ENCODE measurements around the gene FRMPD2.
"Not testable (repeated sequence)": the region's sequence is repeated elsewhere in the genome, so short reads cannot be mapped to it uniquely, and the experiment has no call there.

Gene FRMPD2

DNA sequence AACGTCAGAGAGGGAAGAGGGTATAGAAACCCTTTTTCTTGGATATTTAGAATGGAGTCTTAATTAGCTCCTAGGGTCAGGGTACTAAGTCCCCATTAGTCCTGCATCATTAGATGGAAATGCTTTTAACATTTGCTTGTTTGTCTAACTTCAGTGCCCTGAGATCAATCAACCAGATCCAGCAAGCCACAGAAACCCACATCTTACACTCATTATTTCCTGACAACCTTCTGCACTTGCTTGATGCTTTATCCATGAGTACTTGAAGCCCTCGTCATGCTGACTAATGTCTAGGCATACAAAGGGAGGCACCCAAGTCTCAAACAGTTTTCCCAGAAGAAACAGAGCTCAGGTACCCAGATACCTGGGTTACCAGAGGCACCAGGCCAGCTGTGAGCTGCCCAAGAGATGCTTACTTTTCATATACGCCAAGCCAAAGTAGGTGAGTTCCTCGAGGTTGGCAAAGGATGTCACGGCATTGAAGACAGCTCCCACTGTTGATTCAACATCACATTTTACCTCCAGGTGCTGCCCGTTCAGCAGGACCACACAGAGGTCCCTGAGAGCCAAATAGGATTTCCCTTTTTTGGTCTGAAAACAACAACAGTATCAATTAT is 42.7 kb downstream of the FRMPD2 start:
- no peak overlapping the region for H3K4me3 ChIP-seq (replicated peaks in 1 of 2; ENCODE audit: low read depth in 2 of 2, low read length in 2 of 2)
- TF ChIP-seq, protein P1, sequence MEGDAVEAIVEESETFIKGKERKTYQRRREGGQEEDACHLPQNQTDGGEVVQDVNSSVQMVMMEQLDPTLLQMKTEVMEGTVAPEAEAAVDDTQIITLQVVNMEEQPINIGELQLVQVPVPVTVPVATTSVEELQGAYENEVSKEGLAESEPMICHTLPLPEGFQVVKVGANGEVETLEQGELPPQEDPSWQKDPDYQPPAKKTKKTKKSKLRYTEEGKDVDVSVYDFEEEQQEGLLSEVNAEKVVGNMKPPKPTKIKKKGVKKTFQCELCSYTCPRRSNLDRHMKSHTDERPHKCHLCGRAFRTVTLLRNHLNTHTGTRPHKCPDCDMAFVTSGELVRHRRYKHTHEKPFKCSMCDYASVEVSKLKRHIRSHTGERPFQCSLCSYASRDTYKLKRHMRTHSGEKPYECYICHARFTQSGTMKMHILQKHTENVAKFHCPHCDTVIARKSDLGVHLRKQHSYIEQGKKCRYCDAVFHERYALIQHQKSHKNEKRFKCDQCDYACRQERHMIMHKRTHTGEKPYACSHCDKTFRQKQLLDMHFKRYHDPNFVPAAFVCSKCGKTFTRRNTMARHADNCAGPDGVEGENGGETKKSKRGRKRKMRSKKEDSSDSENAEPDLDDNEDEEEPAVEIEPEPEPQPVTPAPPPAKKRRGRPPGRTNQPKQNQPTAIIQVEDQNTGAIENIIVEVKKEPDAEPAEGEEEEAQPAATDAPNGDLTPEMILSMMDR (IDR thresholded peaks at IDR 0.05; ENCODE audit: low read depth, low read length): no peak
- no peak for DNase-seq (ENCODE audit: low read depth in 2 of 2)

DNA sequence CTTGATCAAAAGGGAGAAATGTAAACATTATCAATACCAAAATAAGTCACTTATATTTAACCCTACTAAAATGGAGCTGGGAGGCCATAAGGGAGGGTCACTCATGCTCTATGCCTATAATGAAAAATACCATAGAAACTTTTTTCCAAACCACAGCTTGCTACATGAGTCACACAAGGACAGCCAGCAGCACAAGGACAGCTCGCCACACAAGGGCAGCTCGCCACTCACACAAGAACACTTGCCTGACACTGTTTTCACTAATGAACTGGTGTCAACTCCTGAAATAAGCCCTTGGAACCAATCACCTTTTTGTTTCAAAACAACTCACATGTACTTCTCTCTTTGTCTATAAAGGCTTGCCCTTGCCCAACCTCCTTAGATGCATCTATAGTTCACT is 43.3 kb downstream of the FRMPD2 start:
- TF ChIP-seq, protein P1 (IDR thresholded peaks at IDR 0.05; ENCODE audit: low read depth, low read length): no peak
- no peak overlapping the region for H3K4me3 ChIP-seq (replicated peaks in 1 of 2; ENCODE audit: low read depth in 2 of 2, low read length in 2 of 2)
- no peak for DNase-seq (ENCODE audit: low read depth in 2 of 2)

DNA sequence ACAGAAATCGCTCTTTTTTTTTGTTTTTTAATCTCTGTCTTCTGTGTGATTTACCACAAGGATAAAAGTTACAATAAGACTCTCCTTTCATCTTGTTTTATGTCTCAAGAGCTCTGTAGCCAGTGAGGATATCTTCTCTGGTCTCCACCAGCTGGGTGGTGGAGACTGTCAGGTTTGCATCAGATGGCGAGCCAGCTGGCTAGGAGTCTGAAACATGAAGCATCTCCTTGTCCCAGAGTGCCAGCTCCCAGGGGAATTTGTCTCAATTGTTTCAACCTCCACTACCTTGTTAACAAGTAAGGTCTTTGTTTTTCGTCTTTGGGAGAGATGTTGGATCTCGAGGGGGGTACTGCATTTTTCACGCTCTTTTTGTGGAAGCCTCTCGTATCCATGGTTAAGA is 47.3 kb downstream of the FRMPD2 start:
- no peak for DNase-seq (ENCODE audit: low read depth in 2 of 2)
- no peak overlapping the region for H3K4me3 ChIP-seq (replicated peaks in 1 of 2; ENCODE audit: low read depth in 2 of 2, low read length in 2 of 2)
- TF ChIP-seq, protein P1 (IDR thresholded peaks at IDR 0.05; ENCODE audit: low read depth, low read length): no peak

DNA sequence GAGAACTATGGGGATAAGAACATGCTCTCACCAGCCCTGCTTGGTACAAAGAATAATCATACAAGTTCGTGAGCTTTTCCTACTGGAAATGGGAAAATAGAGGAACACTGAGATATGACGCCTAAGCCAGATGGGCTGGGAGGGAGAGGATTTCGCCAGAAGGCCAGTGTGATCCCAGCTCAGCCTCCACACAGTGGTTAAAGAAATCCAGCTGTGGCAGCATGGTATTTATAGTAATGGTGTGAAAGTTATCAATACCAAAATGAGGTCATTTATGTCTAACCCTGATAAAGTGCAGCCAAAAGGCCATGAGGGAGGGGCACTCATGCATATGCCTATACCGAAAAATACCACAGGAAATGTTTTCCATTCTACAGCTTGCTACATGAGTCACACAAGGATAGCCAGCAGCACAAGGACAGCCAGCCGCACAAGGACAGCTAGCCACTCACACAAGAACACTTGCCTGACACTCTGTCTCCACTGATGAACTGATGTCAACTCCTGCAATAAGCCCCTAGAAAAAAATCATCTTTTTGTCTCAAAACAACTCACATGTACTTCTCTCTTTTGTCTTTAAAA is 49.4 kb downstream of the FRMPD2 start:
- DNase-seq (ENCODE audit: low read depth in 2 of 2): peak; percentile 7 to 11
- TF ChIP-seq, protein P1 (IDR thresholded peaks at IDR 0.05; ENCODE audit: low read depth, low read length): no peak
- H3K4me3 ChIP-seq (replicated peaks in 1 of 2; ENCODE audit: low read depth in 2 of 2, low read length in 2 of 2): no peak overlapping the region

GRCh38 chr10:48224296-48224695 is 50.2 kb downstream of the FRMPD2 start:
- DNase-seq (ENCODE audit: low read depth in 2 of 2): no peak
- TF ChIP-seq, protein P1 (IDR thresholded peaks at IDR 0.05; ENCODE audit: low read depth, low read length): no peak
- H3K4me3 ChIP-seq (replicated peaks in 1 of 2; ENCODE audit: low read depth in 2 of 2, low read length in 2 of 2): no peak overlapping the region

DNA sequence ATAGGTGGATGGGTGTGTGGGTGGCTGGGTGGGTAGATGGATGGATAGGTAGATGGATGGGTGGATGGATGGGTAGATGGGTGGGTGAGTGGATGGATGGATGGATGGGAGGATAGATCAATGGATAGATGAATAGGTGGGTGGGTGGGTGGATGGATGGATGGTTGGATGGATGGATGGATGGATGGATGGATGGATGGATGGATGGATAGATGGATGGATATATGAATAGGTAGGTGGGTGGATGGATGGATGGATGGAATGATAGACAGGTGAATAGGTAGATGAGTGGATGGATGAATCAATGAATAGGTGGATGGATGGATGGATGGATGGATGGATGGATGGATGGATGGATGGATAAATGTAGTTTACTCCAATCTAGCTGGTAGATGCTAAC is 52.7 kb downstream of the FRMPD2 start:
- DNase-seq (ENCODE audit: low read depth in 2 of 2): no peak
- no peak overlapping the region for H3K4me3 ChIP-seq (replicated peaks in 1 of 2; ENCODE audit: low read depth in 2 of 2, low read length in 2 of 2)
- TF ChIP-seq, protein P1 (IDR thresholded peaks at IDR 0.05; ENCODE audit: low read depth, low read length): no peak

GRCh38 chr10:48221031-48221430 is 53.5 kb downstream of the FRMPD2 start:
- not testable (repeated sequence) for H3K4me3 ChIP-seq (replicated peaks in 1 of 2; ENCODE audit: low read depth in 2 of 2, low read length in 2 of 2); DNase-seq (ENCODE audit: low read depth in 2 of 2)
